DOHH2 (cell line): Measurements from ENCODE around the gene HTRA2.

ENCODE experiments used
- EZH2phosphoT487 ChIP-seq: fragments of 200-600 bp; sonication (generic); IDR thresholded peaks from 2 replicates; pipeline ENCODE4 v1.6.1; 2017; ENCODE audit warnings: borderline replicate concordance, mild to moderate bottlenecking, antibody characterized with exemption, low read length, moderate library complexity, mixed read lengths
- TF ChIP-seq, protein P1 (sequence below): fragments of 200-600 bp; sonication (generic); IDR thresholded peaks from one replicate; pipeline ENCODE4 v1.5.1; 2014; ENCODE audit warnings: antibody characterized with exemption, mild to moderate bottlenecking, low read depth, low read length; ENCODE audit not compliant: poor library complexity, severe bottlenecking

DNA sequence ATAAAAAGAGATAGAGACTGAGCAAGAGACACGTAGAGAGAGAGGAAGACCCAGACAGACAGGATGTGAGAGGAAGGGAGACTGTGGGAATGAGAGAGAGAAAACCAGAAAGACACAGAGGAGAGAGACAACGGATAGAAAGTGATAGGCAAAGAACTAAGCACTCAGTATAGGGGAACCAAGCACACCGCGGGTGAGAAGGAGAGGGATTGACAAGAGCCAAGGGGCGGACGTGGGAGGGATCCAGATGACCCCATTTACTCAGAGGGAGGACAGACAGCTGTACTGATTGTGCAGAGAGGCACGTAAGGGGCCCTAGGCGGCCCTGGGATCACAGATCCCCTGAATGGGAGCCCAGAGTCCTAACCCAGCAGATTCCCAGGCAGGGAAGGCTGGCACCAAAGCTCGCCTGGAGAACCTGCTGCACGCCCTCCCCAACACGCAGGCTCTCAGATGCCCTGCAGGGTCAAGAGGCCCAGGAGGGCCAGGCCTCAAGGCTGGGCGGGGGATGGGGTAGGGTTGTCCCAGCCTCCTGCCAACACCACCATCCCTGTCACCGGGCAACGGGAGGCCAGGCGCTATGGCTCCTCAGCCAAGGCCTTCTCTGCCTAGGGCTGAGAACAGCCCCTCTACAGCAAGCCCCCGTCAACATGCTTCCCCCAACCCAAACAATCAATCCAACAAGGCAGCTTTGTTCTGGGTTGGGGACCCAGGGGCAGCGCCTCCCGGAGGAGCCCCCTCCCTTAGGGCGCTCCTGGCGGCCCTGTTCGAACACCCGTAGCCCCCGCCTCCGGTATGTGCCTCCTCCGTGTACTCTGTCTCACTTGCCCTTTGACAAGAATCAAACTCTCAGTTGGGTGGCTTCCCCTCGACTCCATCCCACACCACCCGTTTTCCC lies 23.4 kb downstream of the HTRA2 start:
- TF ChIP-seq, protein P1, sequence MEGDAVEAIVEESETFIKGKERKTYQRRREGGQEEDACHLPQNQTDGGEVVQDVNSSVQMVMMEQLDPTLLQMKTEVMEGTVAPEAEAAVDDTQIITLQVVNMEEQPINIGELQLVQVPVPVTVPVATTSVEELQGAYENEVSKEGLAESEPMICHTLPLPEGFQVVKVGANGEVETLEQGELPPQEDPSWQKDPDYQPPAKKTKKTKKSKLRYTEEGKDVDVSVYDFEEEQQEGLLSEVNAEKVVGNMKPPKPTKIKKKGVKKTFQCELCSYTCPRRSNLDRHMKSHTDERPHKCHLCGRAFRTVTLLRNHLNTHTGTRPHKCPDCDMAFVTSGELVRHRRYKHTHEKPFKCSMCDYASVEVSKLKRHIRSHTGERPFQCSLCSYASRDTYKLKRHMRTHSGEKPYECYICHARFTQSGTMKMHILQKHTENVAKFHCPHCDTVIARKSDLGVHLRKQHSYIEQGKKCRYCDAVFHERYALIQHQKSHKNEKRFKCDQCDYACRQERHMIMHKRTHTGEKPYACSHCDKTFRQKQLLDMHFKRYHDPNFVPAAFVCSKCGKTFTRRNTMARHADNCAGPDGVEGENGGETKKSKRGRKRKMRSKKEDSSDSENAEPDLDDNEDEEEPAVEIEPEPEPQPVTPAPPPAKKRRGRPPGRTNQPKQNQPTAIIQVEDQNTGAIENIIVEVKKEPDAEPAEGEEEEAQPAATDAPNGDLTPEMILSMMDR = no peak
- TF ChIP-seq EZH2phosphoT487 = no peak
